ENCODE data around the gene CDKN2B-AS1.

CDKN2B-AS1 gene

GRCh38 chr9:22143799-22144625, 149.4 kb downstream of the CDKN2B-AS1 start:
- H3K9me3 Mint-ChIP-seq (ENCODE audit: low read depth) = no peaks in the 10 kb centered on the region

GRCh38 chr9:22146604-22147003, 152.0 kb downstream of the CDKN2B-AS1 start:
- peaks cover 25% of the 10 kb centered on the region for H3K4me1 Mint-ChIP-seq (ENCODE audit: low read depth)
- H3K36me3 Mint-ChIP-seq = no peaks in the 10 kb centered on the region
- H3K27ac Mint-ChIP-seq = no peak overlapping the region
- H3K27me3 Mint-ChIP-seq = peaks cover 2% of the 10 kb centered on the region
- H3K4me3 Mint-ChIP-seq = no peak overlapping the region
- H3K9me3 Mint-ChIP-seq (ENCODE audit: low read depth) = no peaks in the 10 kb centered on the region

More at GRCh38 chr9:22143799-22144625, 149.4 kb downstream of the CDKN2B-AS1 start:
- no peak overlapping the region for H3K4me3 Mint-ChIP-seq
- H3K27me3 Mint-ChIP-seq = peaks cover 2% of the 10 kb centered on the region
- peaks cover 22% of the 10 kb centered on the region for H3K4me1 Mint-ChIP-seq (ENCODE audit: low read depth)
- no peaks in the 10 kb centered on the region for H3K36me3 Mint-ChIP-seq
- H3K27ac Mint-ChIP-seq = no peak overlapping the region

DNA sequence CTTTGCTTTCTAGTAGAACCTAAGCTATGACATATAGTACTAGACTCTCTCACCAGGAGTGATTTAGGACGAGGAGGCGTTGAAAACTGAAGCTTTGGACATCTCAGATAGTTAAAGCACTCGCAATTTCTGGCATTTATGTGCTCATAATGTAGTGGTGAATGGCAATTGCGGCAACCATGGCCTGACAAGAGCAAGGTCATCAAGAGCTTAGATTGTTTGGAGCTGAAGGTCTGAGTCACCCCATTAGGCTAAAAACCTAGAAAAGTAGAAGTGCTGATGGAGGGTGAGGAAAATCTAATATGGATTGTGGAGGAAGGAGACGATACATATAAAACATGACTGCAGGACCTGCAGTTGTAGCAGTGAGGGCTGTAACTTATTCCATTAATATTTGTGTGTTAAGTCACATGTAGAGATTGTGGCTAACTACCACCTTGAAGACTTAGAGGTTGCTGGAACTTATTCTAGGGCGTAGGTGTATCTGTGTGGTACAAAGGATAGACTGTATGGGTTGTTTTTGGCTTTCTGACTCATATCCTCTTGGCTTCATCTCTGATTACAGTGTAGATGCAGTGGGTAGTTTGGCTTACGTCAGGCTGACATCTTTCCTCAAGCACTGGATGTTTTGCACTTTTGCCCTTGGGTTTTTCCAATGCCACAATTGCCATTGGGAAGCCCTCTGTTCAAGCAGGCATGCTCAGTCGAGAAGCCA, 153.4 kb downstream of the CDKN2B-AS1 start:
- Mint-ChIP-seq H3K4me1 (ENCODE audit: low read depth) (peaks cover 25% of the 10 kb centered on the region), H3K4me3 (no peak overlapping the region), H3K36me3 (no peaks in the 10 kb centered on the region), H3K27ac (peak overlapping the region; percentile 41), H3K27me3 (peaks cover 2% of the 10 kb centered on the region), H3K9me3 (ENCODE audit: low read depth) (no peaks in the 10 kb centered on the region)

DNA sequence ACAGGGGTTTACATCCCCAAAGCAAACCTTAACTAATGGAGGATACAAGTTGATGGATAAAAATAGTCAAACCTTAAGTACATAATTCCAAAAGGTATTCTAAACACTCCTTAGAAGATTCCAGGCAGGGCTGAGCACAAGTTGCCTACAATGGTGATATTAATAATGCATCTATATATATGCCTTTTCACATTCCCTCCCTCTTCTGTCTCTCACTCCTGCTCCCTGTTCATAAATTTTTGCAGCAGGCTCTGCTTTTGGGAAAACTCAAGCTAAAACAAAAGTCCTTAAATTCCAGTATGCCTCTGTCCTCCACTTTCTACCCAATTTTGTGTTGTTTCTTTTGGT, 153.9 kb downstream of the CDKN2B-AS1 start:
- H3K27ac Mint-ChIP-seq = peak overlapping the region; percentile 41
- no peaks in the 10 kb centered on the region for H3K9me3 Mint-ChIP-seq (ENCODE audit: low read depth)
- no peak overlapping the region for H3K4me3 Mint-ChIP-seq

GRCh38 chr9:22148876-22149637, 154.5 kb downstream of the CDKN2B-AS1 start:
- Mint-ChIP-seq H3K36me3 (no peaks in the 10 kb centered on the region), H3K4me3 (no peak overlapping the region), H3K27ac (no peak overlapping the region), H3K27me3 (no peaks in the 10 kb centered on the region), H3K9me3 (ENCODE audit: low read depth) (no peaks in the 10 kb centered on the region), H3K4me1 (ENCODE audit: low read depth) (peaks cover 25% of the 10 kb centered on the region)

More for the DNA sequence above, 153.9 kb downstream of the CDKN2B-AS1 start:
- H3K36me3 Mint-ChIP-seq = no peaks in the 10 kb centered on the region
- H3K4me1 Mint-ChIP-seq (ENCODE audit: low read depth) = peaks cover 25% of the 10 kb centered on the region
- peaks cover 2% of the 10 kb centered on the region for H3K27me3 Mint-ChIP-seq

GRCh38 chr9:22154064-22154463, 159.5 kb downstream of the CDKN2B-AS1 start:
- Mint-ChIP-seq H3K4me3 (no peak overlapping the region), H3K27me3 (no peaks in the 10 kb centered on the region), H3K27ac (no peak overlapping the region), H3K9me3 (ENCODE audit: low read depth) (no peaks in the 10 kb centered on the region), H3K4me1 (ENCODE audit: low read depth) (peaks cover 14% of the 10 kb centered on the region), H3K36me3 (no peaks in the 10 kb centered on the region)

GRCh38 chr9:22156586-22156985, 162.0 kb downstream of the CDKN2B-AS1 start:
- Mint-ChIP-seq H3K4me3 (no peak overlapping the region), H3K4me1 (ENCODE audit: low read depth) (peaks cover 14% of the 10 kb centered on the region), H3K27ac (no peak overlapping the region), H3K27me3 (no peaks in the 10 kb centered on the region), H3K36me3 (no peaks in the 10 kb centered on the region), H3K9me3 (ENCODE audit: low read depth) (no peaks in the 10 kb centered on the region)

GRCh38 chr9:22157276-22157675, 162.7 kb downstream of the CDKN2B-AS1 start:
- Mint-ChIP-seq H3K9me3 (ENCODE audit: low read depth) (no peaks in the 10 kb centered on the region), H3K27ac (no peak overlapping the region), H3K4me3 (no peak overlapping the region), H3K27me3 (no peaks in the 10 kb centered on the region), H3K36me3 (no peaks in the 10 kb centered on the region), H3K4me1 (ENCODE audit: low read depth) (peaks cover 14% of the 10 kb centered on the region)

- no peaks in the 10 kb centered on the region for H3K9me3 Mint-ChIP-seq (ENCODE audit: low read depth)
- H3K27me3 Mint-ChIP-seq = no peaks in the 10 kb centered on the region
- H3K4me3 Mint-ChIP-seq = no peak overlapping the region
- no peak overlapping the region for H3K27ac Mint-ChIP-seq
- peaks cover 14% of the 10 kb centered on the region for H3K4me1 Mint-ChIP-seq (ENCODE audit: low read depth)
- no peaks in the 10 kb centered on the region for H3K36me3 Mint-ChIP-seq
These were observed 163.2 kb downstream of the CDKN2B-AS1 start for GRCh38 chr9:22157828-22158227.

- Mint-ChIP-seq H3K4me1 (ENCODE audit: low read depth) (peaks cover 14% of the 10 kb centered on the region), H3K27me3 (no peaks in the 10 kb centered on the region), H3K27ac (no peak overlapping the region), H3K9me3 (ENCODE audit: low read depth) (no peaks in the 10 kb centered on the region), H3K4me3 (no peak overlapping the region), H3K36me3 (no peaks in the 10 kb centered on the region)
These were observed 163.7 kb downstream of the CDKN2B-AS1 start for GRCh38 chr9:22158271-22158670.

DNA sequence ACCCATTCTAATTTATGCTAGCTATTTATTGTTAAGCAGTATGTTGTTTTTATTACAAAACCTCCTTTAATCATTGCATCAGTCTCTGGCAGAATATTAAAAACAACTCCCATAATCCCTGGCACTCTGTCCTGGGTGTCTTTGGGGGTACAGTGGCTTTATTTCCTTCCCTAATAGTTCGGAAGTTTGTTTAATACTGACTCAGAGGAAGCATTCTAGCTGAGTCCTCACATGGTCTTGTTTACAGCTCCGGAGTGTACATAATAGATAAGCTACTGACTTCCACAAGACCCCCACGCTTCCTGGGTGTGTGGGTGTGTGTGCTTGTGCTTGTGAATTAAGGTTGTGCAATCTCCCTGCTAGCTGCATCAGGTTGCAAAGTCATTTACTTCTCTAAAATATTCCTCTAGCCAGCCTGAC, 164.3 kb downstream of the CDKN2B-AS1 start:
- Mint-ChIP-seq H3K4me1 (ENCODE audit: low read depth) (peaks cover 14% of the 10 kb centered on the region), H3K4me3 (no peak overlapping the region), H3K9me3 (ENCODE audit: low read depth) (no peaks in the 10 kb centered on the region), H3K27ac (no peak overlapping the region), H3K27me3 (no peaks in the 10 kb centered on the region), H3K36me3 (no peaks in the 10 kb centered on the region)

DNA sequence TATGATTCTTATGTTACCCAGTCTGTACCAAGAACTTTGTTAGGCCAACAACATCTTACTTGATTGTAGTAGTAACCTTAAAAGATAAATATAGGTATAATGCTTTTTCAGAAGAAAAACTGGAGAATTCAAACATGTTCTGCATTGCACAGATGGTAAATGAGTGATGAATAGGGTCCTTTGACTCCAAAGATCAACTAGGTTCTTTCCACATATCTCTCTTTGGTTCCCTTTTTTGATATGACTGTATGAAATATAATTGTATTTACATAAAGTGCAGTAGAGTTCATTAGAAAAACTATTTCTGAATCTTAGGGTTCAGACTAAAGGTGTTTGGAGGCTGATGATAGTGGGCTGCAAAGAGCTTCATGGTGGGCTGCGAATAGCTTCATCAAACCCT, 165.0 kb downstream of the CDKN2B-AS1 start:
- H3K9me3 Mint-ChIP-seq (ENCODE audit: low read depth) = no peaks in the 10 kb centered on the region

GRCh38 chr9:22160221-22160620, 165.6 kb downstream of the CDKN2B-AS1 start:
- Mint-ChIP-seq H3K4me1 (ENCODE audit: low read depth) (peaks cover 14% of the 10 kb centered on the region), H3K27me3 (no peaks in the 10 kb centered on the region), H3K4me3 (no peak overlapping the region), H3K36me3 (no peaks in the 10 kb centered on the region), H3K9me3 (ENCODE audit: low read depth) (no peaks in the 10 kb centered on the region), H3K27ac (no peak overlapping the region)

More for the DNA sequence above, 165.0 kb downstream of the CDKN2B-AS1 start:
- Mint-ChIP-seq H3K27me3 (no peaks in the 10 kb centered on the region), H3K27ac (no peak overlapping the region), H3K36me3 (no peaks in the 10 kb centered on the region), H3K4me1 (ENCODE audit: low read depth) (peaks cover 14% of the 10 kb centered on the region), H3K4me3 (no peak overlapping the region)

- Mint-ChIP-seq H3K4me3 (no peak overlapping the region), H3K27ac (no peak overlapping the region)
These were observed 170.6 kb downstream of the CDKN2B-AS1 start for GRCh38 chr9:22165144-22165543.

DNA sequence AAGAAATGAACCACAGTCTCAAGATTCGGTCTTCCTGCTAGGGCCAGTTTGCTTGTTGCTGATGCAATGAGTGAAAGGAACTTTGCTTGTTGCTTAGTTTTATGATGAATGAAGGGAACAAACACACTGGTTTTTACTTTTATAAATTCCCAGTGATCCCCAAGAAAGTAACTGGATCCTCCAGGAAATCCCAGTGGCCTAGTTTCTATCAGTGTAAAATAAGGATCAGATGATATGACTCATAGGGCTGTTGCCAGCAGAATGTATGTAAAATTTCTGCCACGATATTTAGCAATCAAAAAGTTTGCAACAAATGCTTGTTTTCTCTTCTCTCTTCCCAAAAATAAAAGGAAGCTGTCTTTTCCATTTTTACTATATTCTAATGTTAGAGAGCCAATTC, 174.7 kb downstream of the CDKN2B-AS1 start:
- Mint-ChIP-seq H3K27me3 (peaks cover 2% of the 10 kb centered on the region), H3K4me3 (no peak overlapping the region), H3K4me1 (ENCODE audit: low read depth) (peaks cover 1% of the 10 kb centered on the region), H3K9me3 (ENCODE audit: low read depth) (no peaks in the 10 kb centered on the region), H3K27ac (no peak overlapping the region), H3K36me3 (no peaks in the 10 kb centered on the region)

More at GRCh38 chr9:22165144-22165543, 170.6 kb downstream of the CDKN2B-AS1 start:
- H3K4me1 Mint-ChIP-seq (ENCODE audit: low read depth) = no peaks in the 10 kb centered on the region
- no peaks in the 10 kb centered on the region for H3K27me3 Mint-ChIP-seq
- no peaks in the 10 kb centered on the region for H3K36me3 Mint-ChIP-seq
- no peaks in the 10 kb centered on the region for H3K9me3 Mint-ChIP-seq (ENCODE audit: low read depth)

All from activated naive CD8-positive, alpha-beta T cell (primary cell).